ENCODE measurements around the gene TMC7.

DNA sequence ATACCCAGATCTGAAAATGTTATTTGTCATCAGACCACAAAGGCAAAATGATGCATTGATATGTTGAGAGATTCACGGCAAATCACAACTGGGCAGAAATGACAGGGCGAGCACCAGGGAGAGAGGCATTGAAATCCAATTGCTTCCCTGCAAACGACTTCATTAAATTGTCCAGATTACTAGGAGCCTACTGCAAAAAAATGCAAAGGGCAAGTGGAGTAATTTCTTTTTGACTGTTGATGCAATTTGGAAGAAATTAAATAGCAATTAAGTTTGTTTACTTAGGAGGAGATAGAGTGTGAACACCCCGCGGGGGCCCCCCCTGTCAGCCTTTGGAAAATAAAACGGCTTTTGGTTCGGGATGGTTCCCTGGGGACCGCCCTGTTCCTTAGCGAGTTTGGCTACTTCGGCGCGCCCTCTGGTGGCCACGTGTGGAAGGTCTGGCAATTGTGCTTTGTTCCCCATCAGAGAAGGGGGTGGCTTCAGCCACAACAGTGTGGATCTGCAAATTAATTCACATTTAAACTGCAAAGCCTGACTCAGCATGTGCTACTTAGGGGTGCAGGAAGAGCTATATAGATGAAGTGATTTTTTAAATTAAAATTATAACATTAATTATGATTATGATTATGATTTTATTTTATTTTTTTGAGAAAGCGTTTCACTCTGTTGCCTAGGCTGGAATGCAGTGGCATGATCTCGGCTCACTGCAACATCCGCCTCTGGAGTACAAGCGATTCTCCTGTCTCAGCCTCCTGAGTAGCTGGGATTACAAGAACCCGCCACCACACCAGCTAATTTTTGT, 14.5 kb upstream of the TMC7 start:
- TF ChIP-seq, protein P1, sequence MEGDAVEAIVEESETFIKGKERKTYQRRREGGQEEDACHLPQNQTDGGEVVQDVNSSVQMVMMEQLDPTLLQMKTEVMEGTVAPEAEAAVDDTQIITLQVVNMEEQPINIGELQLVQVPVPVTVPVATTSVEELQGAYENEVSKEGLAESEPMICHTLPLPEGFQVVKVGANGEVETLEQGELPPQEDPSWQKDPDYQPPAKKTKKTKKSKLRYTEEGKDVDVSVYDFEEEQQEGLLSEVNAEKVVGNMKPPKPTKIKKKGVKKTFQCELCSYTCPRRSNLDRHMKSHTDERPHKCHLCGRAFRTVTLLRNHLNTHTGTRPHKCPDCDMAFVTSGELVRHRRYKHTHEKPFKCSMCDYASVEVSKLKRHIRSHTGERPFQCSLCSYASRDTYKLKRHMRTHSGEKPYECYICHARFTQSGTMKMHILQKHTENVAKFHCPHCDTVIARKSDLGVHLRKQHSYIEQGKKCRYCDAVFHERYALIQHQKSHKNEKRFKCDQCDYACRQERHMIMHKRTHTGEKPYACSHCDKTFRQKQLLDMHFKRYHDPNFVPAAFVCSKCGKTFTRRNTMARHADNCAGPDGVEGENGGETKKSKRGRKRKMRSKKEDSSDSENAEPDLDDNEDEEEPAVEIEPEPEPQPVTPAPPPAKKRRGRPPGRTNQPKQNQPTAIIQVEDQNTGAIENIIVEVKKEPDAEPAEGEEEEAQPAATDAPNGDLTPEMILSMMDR (IDR thresholded peaks at IDR 0.05): peak; percentile 87 to 96 (median 92)
- TF ChIP-seq POLR2A (IDR thresholded peaks at IDR 0.05): no peak

Data from esophagus squamous epithelium (tissue), 4 donors.